SKM-1 treated with dmso at 0.1 percent for 144 hours (cell line): ENCODE data around the gene AGAP5.
"Not testable (repeated sequence)": the region's sequence is repeated elsewhere in the genome, so short reads cannot be mapped to it uniquely, and the experiment has no call there.

Source experiments
- DNase-seq: peaks from one replicate; lab custom pipeline; 2025; ENCODE audit not compliant: unreplicated experiment; lab: John Stamatoyannopoulos, UW

AGAP5 gene

DNA sequence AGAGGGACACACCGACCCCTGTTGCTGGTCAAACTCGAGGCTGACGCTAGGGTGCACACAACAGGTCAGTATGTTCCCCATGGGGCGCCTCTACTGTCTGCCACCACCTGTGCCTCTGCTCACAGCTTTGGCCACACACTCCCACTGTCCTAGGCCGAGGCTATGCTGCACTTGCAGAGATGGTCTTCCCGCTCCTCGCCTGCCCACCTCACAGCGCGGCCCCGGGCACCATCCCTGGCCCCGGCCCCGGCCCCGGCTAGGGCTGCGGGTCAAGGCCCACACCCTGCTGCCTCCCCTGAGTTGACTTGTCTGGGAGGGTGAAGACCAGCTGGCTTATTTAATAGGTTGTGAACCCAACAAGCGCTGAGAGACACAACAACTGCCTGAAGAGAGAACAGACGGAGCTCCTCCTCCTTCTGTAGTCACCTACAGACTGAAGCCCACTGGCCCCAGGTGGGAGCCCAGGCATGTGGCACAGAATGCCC is at the start of gene AGAP5:
Gene AGAP5 (minus strand): TSS at position 435 of the 485 bp plus-strand sequence. CDS start 354 bp downstream, at position 81.
- not testable (repeated sequence) for DNase-seq

DNA sequence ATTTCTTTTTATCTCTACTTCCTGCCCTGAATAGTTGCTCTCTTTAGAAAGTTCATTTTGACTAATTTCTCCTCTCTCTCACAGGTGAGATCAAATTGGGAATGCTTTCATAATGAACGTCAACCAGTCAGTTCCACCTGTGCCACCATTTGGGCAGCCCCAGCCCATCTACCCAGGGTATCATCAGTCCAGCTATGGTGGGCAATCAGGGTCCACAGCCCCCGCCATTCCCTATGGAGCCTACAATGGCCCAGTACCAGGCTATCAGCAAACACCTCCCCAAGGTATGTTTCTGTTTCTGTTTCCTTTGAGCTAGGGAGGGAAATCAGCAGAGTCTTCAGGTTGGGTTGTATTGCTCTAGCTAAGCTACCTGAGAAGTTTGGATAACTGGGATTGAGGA is 48.8 kb upstream of the AGAP5 start:
- no peak for DNase-seq

DNA sequence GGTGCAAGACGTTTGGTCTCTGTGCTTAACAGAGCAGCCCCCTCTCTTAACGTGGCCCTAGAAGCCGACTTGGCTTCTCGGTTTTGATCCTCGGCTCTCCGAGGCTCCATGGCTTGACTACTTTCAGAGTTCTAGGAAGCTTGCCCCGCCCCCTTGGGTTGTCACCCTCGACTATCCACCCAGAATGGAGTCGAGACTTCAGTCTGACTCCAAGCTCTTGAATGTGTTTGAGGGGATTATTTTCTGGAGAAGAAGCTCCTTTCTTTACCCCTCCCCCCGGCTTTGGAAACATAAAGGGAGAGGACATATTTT is 46.7 kb upstream of the AGAP5 start:
- no peak for DNase-seq

DNA sequence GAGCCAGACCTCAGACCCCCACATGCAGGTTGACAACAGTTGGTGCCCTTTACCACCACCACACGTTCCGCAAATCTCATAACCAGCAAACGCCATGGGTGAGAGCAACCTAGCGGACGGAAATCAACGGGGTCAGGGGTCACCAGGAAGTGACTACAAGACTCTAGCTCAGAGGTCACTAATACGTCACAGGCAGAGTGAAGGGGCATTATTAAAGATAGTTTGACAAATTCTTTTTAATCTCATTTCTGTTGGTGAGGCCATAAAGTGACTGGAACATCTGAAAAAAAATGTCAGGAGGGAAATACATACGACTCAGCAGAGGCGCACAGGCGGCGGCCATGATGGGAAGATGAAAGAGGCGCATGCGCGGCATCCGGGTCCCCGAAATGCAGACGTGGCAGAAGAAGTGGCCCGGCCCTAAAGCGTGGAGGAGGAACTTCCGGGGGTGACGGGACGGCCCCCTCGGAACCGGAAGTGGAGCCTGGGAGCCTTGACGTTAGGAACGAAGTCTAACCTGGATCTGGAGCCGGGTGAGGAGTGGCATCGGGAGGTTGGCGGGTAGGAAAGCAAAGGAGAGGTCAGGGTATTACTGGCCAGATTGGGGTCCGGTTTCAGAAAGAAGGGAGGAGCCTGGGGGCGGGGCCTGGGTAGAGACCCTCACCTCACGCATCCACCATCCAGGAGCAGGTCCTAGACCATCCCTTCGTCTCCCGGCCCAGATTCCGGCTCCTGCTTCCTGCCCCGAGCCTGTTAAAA is 46.2 kb upstream of the AGAP5 start, which contains the start of gene SEC24C:
Gene SEC24C (plus strand): TSS at position 468 of the 759 bp plus-strand sequence. CDS start 2,461 bp downstream, outside the sequence.
- peak; percentile 97 for DNase-seq

DNA sequence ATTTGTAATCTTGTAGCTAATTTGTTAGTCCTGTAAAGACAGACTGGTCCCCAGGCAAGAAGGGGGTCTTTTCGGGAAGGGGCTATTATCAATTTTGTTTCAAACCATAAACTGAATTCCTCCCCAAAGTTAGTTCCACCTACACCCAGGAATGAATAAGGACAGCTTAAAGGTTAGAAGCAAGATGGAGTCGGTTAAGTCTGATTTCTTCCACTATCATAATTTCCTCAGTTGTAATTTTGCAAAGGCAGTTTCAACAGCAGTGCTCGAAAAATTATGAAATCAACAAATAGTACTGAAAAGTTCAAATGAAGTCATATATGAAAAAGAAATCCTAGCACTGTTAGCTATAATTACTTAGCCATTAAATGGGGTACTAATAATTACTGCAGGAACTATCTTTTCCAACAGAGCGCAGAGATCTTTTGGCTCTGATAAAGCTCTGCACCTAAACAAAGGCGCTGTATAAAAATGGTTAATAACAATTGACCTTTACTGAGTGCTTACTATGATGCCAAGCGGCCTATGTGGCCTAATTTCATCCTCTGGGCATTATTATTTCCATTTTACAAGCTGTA is 45.5 kb upstream of the AGAP5 start:
- no peak for DNase-seq

DNA sequence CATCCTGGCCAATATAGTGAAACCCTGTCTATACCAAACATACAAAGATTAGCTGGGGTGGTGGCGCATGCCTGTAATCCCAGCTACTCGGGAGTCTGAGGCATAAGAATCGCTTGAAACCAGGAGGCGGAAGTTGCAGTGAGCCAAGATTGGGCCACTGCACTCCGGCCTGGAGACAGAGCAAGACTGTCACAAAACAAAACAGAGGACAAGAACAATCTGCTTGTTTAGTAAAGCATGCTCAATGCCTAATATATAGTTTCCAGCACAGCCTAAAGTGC is 44.5 kb upstream of the AGAP5 start:
- no peak for DNase-seq

DNA sequence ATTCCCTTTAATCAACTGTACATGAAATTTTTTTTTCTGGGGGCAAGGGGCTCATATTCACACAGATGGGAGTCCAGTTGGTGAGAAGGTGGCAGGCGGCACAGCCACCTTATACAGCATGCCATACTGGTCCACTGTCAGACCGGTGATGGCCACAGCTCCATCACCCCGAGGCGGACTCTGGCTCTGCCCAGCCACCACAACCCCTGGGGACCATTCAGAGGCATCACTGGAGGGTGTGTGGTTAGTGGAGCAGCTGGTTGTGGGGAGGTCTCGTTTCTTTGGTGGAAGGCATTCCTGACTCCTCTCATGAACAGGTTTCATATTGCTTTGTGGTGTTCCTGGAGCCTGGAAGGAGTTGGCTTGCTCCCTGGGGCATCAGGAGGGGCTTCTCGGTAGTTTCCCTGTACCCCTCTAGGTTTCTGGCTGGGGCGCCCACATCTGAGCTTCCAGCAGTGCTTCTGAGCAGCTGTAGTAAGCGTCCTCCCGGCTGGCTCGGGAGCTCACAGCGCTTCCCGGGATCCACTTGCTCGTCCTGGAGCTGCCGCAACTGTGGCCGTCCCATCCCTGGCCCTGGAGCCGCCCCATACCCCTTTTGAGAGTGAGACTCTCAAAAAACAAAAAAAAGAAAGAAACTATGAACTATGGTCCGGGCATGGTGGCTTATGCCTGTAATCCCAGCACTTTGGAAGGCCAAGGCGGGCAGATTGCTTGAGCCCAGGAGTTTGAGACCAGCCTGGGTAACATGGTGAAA is 42.8 kb upstream of the AGAP5 start:
- DNase-seq, result not testable (repeated sequence)

DNA sequence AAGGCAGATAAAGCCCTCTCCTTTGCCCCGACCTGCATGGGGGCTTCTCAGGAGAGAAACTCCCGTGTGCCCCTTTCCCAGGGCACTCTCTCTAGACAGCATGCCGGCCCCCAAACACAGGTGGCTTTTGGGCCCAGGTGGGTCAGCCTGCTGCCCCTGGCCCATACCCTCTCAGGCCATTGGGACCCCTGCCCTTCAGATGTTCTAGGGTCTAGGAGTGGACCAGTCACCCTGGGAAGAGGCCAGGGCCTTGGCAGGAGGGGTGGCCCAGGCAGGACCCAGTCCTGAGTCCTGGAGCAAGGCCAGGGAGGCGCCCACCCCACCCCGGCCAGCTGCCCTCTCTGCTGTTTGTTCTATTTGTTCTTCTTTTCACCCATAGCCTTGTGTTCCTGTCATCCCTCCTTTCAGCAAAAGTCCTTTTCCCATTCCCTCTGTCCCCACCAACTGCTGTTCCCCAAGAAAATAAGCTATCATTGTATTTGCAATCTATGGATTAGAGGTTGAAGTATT is 36.9 kb upstream of the AGAP5 start:
- no peak for DNase-seq

DNA sequence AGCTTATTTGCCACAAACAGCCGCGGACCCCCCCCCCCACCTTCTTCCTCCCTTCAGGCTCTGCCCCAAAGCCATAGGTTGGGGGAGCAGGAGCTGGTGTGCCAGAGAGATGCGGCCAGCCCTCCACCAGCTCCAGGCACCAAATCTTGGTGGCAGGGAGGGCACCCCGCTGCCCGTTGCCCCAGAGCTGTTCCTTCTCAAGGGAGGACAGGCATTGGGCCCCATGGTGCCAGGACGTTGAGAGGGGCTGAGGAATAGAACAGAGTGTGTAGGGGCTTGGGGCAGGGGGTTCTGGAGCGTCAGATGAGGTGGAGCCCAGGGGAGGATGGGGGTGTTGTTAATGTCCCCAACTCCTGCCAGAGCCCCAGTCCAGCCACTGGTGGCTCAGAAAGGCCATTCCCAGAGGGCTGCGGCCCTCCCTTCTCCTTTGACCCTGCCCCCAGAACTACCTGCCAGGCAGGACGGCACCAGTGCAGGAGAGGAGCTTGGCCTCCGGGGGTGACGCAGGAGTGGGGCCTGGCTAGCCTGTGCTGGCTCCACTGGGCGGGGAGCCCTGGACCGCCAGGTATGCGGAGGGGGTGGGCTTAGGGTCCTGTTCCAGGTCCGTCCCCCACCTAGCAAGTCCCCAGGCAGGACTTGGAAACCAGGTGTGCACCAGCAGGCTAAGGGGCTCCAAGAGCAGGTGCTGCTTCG is 36.3 kb upstream of the AGAP5 start:
- no peak for DNase-seq

DNA sequence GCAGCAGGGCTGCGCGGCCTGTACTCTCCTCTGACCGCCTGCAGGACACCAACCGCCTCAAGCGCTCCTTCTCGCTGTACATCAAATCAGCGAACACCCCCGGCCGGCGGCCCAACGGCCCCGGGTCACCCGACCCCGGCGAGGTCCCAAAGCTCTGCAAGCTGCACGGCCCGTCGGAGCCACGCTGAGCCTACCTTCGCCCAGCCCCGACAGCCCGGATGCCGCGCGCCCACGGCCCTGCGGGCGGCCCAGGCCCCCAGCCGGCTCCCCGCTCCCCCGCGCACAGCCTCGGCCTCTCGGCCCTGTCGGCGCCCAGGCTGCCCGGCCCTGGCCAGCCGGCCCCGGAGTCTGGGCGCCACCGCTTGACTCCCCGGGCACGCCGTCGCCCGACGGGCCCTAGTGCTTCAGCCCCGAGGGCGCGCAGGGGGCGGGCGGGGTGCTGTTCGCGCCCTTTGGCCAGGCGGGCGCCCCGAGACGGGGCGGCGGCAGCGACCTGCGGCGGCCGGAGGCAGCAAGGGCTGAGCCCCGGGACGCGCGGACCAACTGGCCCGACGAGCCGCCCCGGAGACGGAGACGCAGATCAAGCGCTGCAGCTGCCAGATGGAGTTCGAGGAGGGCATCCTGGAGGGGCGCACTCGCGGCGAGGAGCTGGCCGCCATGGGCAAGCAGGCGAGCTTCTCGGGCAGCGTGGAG is 35.2 kb upstream of the AGAP5 start:
- DNase-seq, result no peak

DNA sequence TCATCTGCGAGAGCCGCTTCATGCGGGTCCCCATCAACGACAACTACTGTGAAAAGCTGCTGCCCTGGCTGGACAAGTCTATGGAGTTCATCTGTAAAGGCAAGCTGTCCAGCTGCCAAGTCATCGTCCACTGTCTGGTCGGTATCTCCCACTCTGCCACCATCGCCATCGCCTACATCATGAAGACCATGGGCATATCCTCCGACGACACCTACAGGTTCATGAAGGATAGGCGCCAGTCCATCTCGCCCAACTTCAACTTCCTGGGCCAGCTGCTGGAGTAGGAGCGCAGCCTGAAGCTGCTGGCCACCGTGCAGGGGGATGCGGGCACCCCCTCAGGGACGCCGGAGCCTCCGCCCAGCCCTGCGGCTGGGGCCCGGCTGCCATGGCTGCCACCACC is 34.5 kb upstream of the AGAP5 start:
- DNase-seq, result no peak

DNA sequence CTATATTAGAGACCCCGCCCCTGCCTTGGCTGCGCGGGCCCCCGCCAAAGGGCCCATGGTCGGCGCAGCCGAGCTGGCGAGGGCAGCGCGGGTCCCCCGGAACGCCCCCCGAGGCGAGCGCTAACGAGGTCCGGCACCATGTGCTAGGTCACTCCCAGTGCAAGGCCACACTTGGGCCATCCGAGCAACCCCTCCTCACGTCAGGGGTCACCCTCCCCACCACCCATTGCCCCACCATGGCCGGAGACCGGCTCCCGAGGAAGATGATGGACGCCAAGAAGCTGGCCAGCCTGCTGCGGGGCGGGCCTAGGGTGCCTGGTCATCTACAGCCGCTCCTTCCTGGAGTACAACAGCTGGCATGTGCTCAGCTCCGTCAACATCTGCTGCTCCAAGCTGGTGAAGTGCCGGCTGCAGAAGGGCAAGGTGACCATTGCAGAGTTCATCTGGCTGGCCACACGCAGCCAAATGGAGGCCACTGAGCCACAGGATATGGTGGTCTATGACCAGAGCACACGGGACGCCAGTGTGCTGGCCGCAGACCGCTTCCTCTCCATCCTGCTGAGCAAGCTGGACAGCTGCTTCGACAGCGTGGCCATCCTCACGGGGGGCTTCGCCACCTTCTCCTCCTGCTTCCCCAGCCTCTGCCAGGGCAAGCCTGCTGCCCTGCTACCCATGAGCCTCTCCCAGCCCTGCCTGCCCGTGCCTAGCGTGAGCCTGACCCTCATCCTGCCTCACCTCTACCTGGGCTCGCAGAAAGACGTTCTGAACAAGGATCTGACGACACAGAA is 33.9 kb upstream of the AGAP5 start:
- DNase-seq, result no peak

DNA sequence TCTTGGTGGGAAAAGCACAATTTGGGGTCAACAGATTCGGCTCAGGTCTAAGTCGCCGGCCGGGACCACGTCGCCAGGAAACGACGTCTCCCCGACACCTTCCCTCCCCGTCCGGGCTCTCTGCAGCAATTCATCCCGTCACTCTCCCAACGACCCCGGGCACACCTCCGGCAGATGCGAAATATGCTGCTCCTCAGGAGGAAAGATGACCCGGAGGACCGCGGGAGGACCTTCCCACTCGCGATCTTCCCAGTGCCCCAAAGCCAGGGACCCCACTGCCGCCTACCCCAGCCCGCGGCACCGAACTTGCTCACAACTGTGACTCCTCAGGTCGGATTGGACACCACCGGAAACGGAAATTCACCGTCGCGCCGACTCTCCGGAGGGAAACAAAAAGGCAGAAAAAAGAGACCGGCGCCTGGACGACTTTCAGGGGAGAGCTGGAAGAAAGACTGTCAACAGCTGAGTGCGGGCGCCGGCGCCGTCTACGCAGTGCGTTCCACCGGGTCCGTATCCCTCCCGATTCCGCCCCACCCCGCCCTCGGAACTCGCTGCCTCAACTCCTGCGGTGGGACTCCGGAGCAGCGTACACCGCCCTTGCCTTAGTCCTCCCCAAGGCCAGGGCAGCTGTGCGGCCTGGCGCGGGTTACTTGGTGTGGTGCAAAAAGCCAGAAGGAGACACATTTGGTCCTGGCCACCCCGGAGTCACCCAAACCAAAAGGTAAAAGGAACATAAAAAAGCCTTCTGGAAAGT is 32.4 kb upstream of the AGAP5 start:
- DNase-seq, result peak; percentile 75

DNA sequence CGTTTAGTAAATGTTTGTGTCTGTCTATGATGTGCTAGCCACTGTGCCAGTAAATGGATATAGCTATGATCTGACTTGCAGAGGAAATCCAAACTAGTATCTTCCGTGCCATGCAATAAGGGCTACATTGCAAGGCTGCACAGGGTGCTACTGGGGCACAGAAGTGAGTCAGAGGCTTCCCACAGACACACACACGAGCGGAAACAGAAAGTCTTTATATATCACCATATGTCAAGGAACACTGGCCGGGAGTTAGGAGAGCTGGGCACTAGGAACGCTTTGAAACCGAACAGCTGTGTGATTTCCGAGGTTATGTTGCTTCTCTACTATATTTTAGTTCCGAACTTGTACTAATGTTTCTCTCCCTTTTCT is 31.9 kb upstream of the AGAP5 start:
- DNase-seq, result not testable (repeated sequence)

DNA sequence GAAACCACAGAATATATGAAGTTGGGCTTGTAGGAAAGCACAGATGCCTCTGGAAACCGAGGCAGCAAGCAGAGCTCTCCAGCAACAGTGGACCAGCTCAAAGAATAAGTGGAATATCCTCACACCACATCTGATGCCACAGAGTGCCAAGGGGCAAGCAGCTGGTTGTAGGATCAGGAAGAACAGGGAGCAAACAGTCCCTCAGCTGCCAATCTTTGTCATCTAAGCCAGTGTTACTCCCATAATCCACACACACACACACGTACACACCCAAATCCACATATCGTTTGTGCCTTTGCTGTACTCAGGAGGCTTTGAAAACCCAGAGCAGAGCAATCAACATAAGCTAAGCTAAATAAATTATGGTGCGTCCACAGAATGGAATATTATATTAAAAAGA is 25.6 kb upstream of the AGAP5 start:
- DNase-seq, result no peak

DNA sequence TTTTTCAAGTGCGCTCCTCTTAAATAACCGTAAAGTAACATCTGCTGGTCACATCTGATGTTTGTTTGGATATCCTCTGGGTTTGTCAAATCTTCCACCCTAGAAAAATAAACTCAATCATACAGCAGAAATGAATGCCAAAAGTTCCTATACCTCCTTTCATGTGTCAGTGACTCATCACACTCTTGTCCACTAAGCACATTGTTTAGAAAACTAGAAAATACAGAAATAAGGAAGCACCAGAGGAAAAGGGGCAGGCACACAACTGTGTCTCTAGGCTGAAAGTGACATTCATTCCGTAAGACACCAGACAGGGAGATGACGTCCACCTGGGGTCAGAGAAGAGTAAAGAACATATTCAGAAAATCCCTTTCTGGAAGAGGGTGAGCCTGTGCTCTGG is 22.7 kb upstream of the AGAP5 start:
- not testable (repeated sequence) for DNase-seq

DNA sequence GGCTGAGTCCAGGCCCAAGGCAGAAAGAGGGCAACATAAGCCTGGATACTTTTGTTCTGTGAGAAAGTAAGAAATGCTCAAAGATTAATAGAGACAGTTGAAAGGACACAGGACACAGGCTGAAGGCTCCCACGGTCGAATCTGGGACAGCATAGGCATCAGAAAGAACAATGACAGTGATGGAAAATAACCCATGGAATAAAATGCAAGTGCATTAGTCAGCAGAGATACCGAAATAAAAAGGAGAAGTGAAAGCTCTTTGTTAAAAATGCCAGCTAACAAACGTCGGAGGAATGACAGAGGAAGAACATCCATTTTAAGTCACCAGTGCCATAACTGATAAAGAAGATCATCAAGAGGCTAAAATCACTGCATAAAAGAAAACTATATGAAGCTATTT is 19.6 kb upstream of the AGAP5 start:
- peak; percentile 42 for DNase-seq

DNA sequence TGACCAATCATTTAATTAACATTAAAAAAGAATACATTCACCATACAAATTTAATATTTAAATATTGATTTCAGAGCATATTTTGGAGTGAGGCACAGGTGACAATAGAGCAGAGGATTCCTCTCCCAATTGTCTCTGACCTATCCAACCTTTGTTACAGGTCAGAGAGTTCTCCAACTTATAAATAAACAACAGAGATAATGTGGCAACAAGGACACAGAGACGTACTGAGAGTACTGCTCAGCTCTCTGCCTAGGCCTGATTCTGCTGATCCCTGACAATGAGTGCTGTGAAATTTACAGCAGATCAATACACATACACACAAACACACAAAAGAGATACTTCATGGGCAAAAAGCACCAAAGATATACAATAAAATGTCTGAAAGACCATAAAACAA is 18.3 kb upstream of the AGAP5 start:
- DNase-seq, result no peak
